A549 (cell line): ENCODE results near the gene MUC12.

ENCODE experiments used
- CTCF ChIP-seq: fragments of >200 bp; sonication (Bioruptor Twin); formaldehyde crosslinking; IDR thresholded peaks from 3 replicates; pipeline ENCODE4 v1.5.1; 2016
- ESRRA ChIP-seq: fragments of 150-350 bp; IDR thresholded peaks from 2 replicates; pipeline ENCODE4 v1.6.1; 2014; ENCODE audit warnings: mild to moderate bottlenecking, low read length, borderline replicate concordance
- POLR2A ChIP-seq: IDR thresholded peaks from 2 replicates; pipeline ENCODE4 v1.6.1; 2012; ENCODE audit warnings: mild to moderate bottlenecking, low read length
- SREBF2 ChIP-seq: fragments of 450-650 bp; IDR thresholded peaks from 2 replicates; pipeline ENCODE4 v1.6.1; 2014; ENCODE audit warnings: mild to moderate bottlenecking, moderate library complexity

- TF ChIP-seq CTCF (no peak), SREBF2 (no peak), ESRRA (no peak), POLR2A (no peak)
Measured at GRCh38 chr7:100951888-100952560, 17.3 kb upstream of the MUC12 start.
